Right forelimb (tissue), 1 donor: ENCODE data around the gene PRXL2C.
"Not testable (repeated sequence)": the region's sequence is repeated elsewhere in the genome, so short reads cannot be mapped to it uniquely, and the experiment has no call there.

Source experiments
- DNase-seq: peaks from one replicate; pipeline ENCODE4 v3.0.0-alpha.2; 2018

PRXL2C gene, protein sequence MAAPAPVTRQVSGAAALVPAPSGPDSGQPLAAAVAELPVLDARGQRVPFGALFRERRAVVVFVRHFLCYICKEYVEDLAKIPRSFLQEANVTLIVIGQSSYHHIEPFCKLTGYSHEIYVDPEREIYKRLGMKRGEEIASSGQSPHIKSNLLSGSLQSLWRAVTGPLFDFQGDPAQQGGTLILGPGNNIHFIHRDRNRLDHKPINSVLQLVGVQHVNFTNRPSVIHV

DNA sequence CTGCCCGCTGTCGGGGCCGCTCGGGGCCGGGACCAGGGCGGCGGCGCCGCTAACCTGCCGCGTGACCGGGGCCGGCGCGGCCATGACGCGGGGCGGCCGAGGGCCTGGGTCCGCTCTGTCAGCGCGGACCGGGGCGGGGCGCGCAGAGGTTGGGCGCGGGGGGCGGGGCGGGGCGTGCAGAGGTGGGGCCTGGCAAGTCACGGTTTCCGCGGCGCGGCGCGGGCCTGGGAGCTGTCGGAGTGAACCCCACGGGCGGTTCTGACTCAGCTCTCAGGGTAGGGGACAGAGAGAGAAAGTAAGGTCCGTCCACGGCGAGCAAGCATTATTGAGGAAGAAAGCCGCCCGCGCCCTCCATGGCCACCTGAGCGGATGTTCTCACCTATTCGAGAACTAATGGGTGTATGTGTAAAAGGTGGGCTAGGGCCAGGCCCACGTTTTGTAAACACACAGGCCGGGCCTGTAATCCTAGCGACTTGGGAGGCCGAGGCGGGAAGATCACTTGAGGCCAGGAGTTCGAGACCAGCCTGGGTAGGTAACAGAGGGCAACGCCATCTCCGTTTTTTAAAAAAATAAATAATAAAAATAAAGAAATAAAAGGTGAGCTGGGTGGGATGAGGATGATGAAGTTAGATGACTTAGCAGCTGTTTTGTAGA lies at the start of gene PRXL2C:
Gene PRXL2C, minus strand, starts transcription at position 120 of the 654 bp plus-strand sequence. Its CDS starts 36 bp downstream, at position 84.
- peak; percentile 88 for DNase-seq

GRCh38 chr9:96700721-96701375 lies 45.7 kb upstream of the PRXL2C start:
- not testable (repeated sequence) for DNase-seq

DNA sequence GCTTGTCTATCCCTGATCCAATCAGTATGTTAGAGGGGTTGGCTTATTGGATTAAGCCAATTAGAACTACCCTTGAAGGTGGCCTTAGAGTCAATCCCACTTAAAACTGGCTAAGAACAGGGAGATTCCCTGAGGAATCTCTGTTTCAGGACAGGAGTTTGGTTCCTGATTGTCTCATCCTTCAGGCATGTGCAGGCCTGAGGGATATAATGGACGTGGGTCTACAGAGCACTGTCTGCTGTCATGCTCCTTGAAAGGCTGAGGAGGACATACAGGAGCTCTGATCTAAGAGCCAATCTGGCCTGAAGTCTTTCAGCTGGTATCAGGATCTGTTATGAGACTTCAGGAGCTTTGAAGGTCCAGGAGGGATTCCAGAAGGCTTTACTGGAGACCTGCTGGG lies 36.2 kb upstream of the PRXL2C start:
- DNase-seq = no peak

- DNase-seq = no peak
Observed at GRCh38 chr9:96688745-96689464, 33.8 kb upstream of the PRXL2C start.

DNA sequence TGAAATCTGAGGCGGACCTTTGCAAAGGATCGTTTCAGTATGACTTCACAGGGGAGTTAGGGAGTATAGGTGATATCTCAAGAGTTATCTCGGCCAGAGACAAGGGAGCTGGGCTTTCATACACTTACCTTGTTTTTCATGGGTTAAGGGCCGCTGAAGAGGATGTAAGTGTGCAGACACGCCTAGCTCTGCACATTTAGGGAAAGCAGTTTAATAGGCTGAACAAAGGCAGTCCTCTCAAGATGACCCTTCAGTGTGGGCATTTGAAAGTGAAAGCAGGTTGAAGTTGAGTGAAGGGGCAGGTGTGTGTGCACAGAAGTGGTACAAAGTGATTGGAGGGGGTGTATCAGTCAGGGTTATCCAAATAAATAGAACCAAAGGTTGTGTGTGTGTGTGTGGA lies 33.1 kb upstream of the PRXL2C start:
- no peak for DNase-seq

DNA sequence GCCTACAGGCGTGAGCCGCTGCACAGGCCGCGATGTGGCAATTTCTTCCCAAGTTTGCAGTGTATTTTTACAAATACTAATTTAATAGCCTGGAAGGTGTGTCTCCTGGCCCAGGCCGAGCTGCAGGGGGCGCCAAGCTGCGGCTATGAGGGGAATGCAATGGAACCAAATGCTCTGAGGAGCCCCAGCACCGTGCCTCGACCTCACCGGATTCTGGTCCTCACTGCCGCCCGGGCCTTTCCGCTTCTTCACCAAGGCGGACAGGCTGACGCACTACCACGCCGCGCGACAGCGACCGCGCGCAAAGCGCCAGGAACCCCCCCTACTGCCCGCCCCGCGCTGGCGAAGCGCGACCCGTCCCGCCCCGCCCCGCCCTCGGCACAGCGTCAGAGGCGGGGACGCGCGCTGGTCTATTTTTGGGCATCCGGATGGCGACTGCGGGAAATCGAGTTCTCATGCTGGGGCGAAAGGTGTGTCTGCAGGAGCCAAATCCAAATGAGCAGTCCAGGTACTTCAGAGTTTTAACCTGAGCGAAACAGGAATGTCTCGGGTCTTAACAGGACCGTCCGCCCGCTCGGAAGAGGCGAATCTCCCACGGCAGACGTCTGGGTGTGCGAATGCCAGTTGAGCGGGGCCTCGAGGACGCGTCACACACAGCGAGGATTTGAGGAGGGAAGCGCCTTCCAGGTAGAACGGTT lies 31.7 kb upstream of the PRXL2C start:
- DNase-seq = peak; percentile 91

GRCh38 chr9:96680812-96681499 lies 25.8 kb upstream of the PRXL2C start:
- DNase-seq = no peak

- DNase-seq = no peak
Observed at GRCh38 chr9:96674906-96675538, 19.9 kb upstream of the PRXL2C start.

DNA sequence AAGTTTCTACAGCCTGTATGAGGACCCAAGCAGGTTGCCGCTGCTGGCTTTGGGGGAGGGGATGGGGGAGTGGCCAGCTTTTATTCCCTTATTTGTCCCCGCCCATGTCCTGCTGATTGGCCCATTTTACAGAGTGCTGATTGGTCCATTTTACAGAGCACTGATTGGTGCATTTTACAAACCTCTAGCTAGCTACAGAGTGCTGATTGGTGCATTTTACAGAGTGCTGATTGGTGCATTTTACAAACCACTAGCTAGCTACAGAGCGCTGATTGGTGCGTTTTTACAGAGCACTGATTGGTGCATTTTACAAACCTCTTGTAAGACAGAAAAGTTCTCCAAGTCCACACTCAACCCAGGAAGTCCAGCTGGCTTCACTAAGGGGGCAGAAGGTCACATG lies 18.7 kb upstream of the PRXL2C start:
- DNase-seq = not testable (repeated sequence)

- no peak for DNase-seq
Observed at GRCh38 chr9:96668868-96669534, 13.9 kb upstream of the PRXL2C start.

GRCh38 chr9:96667363-96667728 lies 12.2 kb upstream of the PRXL2C start:
- no peak for DNase-seq

- DNase-seq = not testable (repeated sequence)
Observed at GRCh38 chr9:96666653-96667362, 11.7 kb upstream of the PRXL2C start.

- no peak for DNase-seq
Observed at GRCh38 chr9:96665789-96666188, 10.7 kb upstream of the PRXL2C start.

GRCh38 chr9:96663506-96664120 lies 8.5 kb upstream of the PRXL2C start:
- no peak for DNase-seq

- DNase-seq = no peak
Observed at GRCh38 chr9:96661711-96662110, 6.6 kb upstream of the PRXL2C start.

GRCh38 chr9:96660692-96661248 lies 5.7 kb upstream of the PRXL2C start:
- DNase-seq = no peak

- peak; percentile 88 for DNase-seq
Observed at GRCh38 chr9:96654450-96655197, 493 bp downstream of the PRXL2C start.

DNA sequence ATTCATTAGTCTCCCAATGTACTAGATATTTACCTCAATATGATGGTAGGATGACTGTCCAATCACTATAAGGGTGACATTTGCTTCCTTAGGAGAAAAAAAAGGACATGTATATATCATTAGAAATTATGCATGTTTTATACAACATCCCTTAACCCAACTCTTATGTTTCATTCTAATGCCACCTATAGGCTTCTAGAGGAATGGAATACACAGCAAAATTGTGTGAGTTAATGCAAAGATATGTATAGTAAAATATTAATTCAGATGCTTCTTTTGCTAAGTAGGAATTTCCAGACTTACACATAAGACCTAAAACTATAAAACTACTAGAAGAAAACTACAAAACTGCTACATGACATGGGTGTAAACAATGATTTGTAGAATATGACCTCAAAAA lies 3.5 kb downstream of the PRXL2C start:
- DNase-seq = no peak
